ENCODE measurements around the gene ABCB8. TPM values are rescaled to one million over a fixed set of nuclear protein-coding genes. Genes with fewer than 3 reads are reported as not detected.

Gene ABCB8
- polyA plus RNA-seq, 1 of the 3 experiments (the other 2 are of a cell fraction) = 36.0 TPM

DNA sequence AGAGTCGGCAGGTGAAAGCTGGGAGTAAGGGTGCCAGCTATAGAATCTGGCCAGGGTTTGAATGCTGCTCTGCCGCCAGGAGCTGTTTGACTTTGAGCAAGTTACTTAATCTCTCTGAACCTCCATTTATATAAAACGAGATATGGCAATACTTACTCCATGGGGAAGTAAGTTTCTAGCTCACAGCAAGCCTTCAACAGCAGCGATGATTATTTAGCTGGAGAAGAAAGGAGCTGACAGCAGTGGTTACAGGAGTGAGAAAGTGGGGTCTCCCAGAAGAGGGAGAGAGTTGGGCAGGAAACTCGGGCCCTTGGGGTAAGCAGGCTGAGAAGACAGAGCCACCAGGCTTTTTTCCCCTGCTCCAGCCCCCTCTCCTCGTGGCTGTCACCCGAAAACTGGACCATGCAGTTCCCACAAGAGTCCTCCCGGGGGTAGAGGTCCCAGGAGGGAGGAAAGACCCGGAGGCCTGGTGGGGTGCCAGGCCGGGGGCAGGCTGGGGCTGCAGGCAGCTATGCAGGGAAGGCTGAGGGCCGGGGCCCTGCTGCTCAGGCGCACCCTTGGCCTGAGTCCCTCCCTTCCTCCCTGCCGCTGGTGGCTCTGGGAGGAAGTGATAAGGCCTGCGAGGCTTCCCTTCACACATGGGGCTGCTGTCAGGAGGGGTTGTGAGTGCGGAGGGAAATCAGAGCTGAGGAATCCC is 34.0 kb upstream of the ABCB8 start:
- no peaks in the 10 kb centered on the region for H3K9me2 ChIP-seq
- H3K27ac ChIP-seq (ENCODE audit: low read depth in 2 of 2, low read length in 1 of 2) = peak overlapping the region in 1 of 2 experiments; percentile 55; a peak in 1 of 4 replicates
- CTCF ChIA-PET = interaction anchor here (0.7 to 7.8 kb wide), 13 partner anchors 9 to 545 kb away, joined by 3 to 205 read pairs (median 4); no protein-coding TSS in a partner anchor
- no peak overlapping the region for H3K9ac ChIP-seq
- H4K20me1 ChIP-seq (ENCODE audit: insufficient read depth) = no peaks in the 10 kb centered on the region
- no peaks in the 10 kb centered on the region for H3K79me2 ChIP-seq (ENCODE audit: insufficient read depth)
- peaks cover 2% of the 10 kb centered on the region; the same call in 1 of the 2 replicates for H3K27me3 ChIP-seq (ENCODE audit: insufficient read depth)
- WGBS (ENCODE audit: low lambda C conversion rate) = 57% methylated on average over 13 of the region's 15 CpGs
- H3K9me3 ChIP-seq = no peaks in the 10 kb centered on the region
- H3K4me2 ChIP-seq = no peak overlapping the region
- TF ChIP-seq, protein P1, sequence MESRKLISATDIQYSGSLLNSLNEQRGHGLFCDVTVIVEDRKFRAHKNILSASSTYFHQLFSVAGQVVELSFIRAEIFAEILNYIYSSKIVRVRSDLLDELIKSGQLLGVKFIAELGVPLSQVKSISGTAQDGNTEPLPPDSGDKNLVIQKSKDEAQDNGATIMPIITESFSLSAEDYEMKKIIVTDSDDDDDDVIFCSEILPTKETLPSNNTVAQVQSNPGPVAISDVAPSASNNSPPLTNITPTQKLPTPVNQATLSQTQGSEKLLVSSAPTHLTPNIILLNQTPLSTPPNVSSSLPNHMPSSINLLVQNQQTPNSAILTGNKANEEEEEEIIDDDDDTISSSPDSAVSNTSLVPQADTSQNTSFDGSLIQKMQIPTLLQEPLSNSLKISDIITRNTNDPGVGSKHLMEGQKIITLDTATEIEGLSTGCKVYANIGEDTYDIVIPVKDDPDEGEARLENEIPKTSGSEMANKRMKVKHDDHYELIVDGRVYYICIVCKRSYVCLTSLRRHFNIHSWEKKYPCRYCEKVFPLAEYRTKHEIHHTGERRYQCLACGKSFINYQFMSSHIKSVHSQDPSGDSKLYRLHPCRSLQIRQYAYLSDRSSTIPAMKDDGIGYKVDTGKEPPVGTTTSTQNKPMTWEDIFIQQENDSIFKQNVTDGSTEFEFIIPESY (IDR thresholded peaks at IDR 0.05; ENCODE audit: borderline replicate concordance, low read depth) = no peak
- TF ChIP-seq, protein P2, sequence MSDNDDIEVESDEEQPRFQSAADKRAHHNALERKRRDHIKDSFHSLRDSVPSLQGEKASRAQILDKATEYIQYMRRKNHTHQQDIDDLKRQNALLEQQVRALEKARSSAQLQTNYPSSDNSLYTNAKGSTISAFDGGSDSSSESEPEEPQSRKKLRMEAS (IDR thresholded peaks at IDR 0.05; ENCODE audit: low read depth) = no peak
- TF ChIP-seq MXI1 (IDR thresholded peaks at IDR 0.05; ENCODE audit: low read depth, low read length) = peak; percentile 56; the same call in 1 of the 2 replicates
- POLR2A ChIA-PET = interaction anchor here (1.1 to 1.9 kb wide), 3 partner anchors 15 to 20 kb away, joined by 4 to 6 read pairs (median 5); no protein-coding TSS in a partner anchor
- H3K36me3 ChIP-seq (replicated peaks in 1 of 2; ENCODE audit: control insufficient read depth in 1 of 2, insufficient read depth in 2 of 2, low read length in 1 of 2) = no peaks in the 10 kb centered on the region
- no peak overlapping the region for H2AFZ ChIP-seq (ENCODE audit: low read depth)
- peaks cover 0 to 21% of the 10 kb centered on the region in 2 experiments; a peak in 2 of 4 replicates for H3K4me1 ChIP-seq (ENCODE audit: control insufficient read depth in 1 of 2, insufficient read depth in 2 of 2, low read depth in 1 of 2, low read length in 1 of 2)
- DNase-seq = peak; percentile 83
- H3F3A ChIP-seq (replicated peaks; ENCODE audit: insufficient read depth) = no peaks in the 10 kb centered on the region
- no peak overlapping the region for H3K4me3 ChIP-seq (ENCODE audit: low read depth in 2 of 2, low read length in 1 of 2)

DNA sequence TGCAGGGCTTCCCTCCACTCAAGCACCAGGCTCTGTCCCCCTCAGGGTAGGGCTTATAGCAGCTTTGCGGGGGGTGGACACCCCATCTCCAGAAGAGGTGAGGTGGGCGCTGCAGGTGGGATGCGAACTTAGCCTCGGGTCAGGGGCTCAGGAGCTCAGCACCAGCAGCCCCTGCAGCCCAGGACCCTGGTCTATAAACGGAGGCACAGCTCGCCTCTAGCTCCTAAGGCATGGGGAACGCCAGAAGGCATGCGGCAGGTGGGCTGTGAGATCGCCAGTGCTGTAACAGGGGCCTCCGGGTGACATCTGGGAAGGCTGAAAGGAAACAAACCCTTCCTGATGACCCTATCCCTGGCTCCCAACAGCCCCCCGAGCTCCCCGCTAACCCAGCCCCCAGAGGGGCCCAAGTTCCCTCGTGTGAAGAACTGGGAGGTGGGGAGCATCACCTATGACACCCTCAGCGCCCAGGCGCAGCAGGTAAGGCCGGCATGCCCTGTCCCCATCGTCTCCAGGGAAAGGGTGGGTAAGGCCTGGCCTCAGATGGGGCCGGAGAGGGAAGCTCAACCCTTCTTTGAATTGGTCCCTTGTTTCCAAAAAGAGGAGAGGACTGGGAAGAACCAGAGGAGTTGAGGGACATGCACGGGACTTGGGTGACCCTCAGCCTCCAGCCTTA is 33.3 kb upstream of the ABCB8 start:
- CTCF ChIA-PET = interaction anchor here (0.7 to 7.8 kb wide), 12 partner anchors 10 to 546 kb away, joined by 3 to 205 read pairs (median 8); no protein-coding TSS in a partner anchor
- H3K4me2 ChIP-seq = no peak overlapping the region
- peaks cover 0 to 14% of the 10 kb centered on the region in 2 experiments; a peak in 1 of 4 replicates for H3K4me1 ChIP-seq (ENCODE audit: control insufficient read depth in 1 of 2, insufficient read depth in 2 of 2, low read depth in 1 of 2, low read length in 1 of 2)
- no peak overlapping the region for H2AFZ ChIP-seq (ENCODE audit: low read depth)
- DNase-seq = peak; percentile 54
- H3K4me3 ChIP-seq (ENCODE audit: low read depth in 2 of 2, low read length in 1 of 2) = no peak overlapping the region
- no peaks in the 10 kb centered on the region for H3K9me2 ChIP-seq
- H3F3A ChIP-seq (replicated peaks; ENCODE audit: insufficient read depth) = no peaks in the 10 kb centered on the region
- H4K20me1 ChIP-seq (ENCODE audit: insufficient read depth) = no peaks in the 10 kb centered on the region
- H3K27ac ChIP-seq (ENCODE audit: low read depth in 2 of 2, low read length in 1 of 2) = peak overlapping the region in 1 of 2 experiments; percentile 55; a peak in 1 of 4 replicates
- no peaks in the 10 kb centered on the region for H3K9me3 ChIP-seq
- no peak overlapping the region for H3K9ac ChIP-seq
- H3K36me3 ChIP-seq (replicated peaks in 1 of 2; ENCODE audit: control insufficient read depth in 1 of 2, insufficient read depth in 2 of 2, low read length in 1 of 2) = no peaks in the 10 kb centered on the region
- no peaks in the 10 kb centered on the region for H3K79me2 ChIP-seq (ENCODE audit: insufficient read depth)
- WGBS (ENCODE audit: low lambda C conversion rate) = 85% methylated on average over 12 of the region's 19 CpGs
- POLR2A ChIA-PET = interaction anchor here (1.1 to 1.9 kb wide), 3 partner anchors 15 to 19 kb away, joined by 4 to 6 read pairs (median 5); no protein-coding TSS in a partner anchor
- no peak for TF ChIP-seq JUND (IDR thresholded peaks at IDR 0.05)
- no peak for TF ChIP-seq SIN3A (IDR thresholded peaks at IDR 0.05; ENCODE audit: borderline replicate concordance, low read depth, low read length)
- no peak for TF ChIP-seq EP300 (IDR thresholded peaks at IDR 0.05; ENCODE audit: borderline replicate concordance in 1 of 2, low read depth in 1 of 2, low read length in 1 of 2)
- no peak for TF ChIP-seq EZH2phosphoT487 (IDR thresholded peaks at IDR 0.05; ENCODE audit: borderline replicate concordance, low read depth)
- TF ChIP-seq RAD21 (IDR thresholded peaks at IDR 0.05; ENCODE audit: low read length) = no peak
- no peak for TF ChIP-seq ELF1 (IDR thresholded peaks at IDR 0.05)
- H3K27me3 ChIP-seq (ENCODE audit: insufficient read depth) = no peaks in the 10 kb centered on the region; the same call in 1 of the 2 replicates

Data from SK-N-SH (cell line).